ENCODE results near the gene FIS1.
"Not testable (repeated sequence)": the region's sequence is repeated elsewhere in the genome, so short reads cannot be mapped to it uniquely, and the experiment has no call there.

FIS1 gene

GRCh38 chr7:101265622-101266516, 21.0 kb upstream of the FIS1 start:
- Histone ChIP-seq H4K8ac (ENCODE audit: low read depth, low read length) (no peak overlapping the region), H3K23ac (ENCODE audit: low read length) (no peak overlapping the region), H2AK5ac (ENCODE audit: low read length) (no peak overlapping the region), H3K79me1 (ENCODE audit: low read length) (no peaks in the 10 kb centered on the region), H3K14ac (ENCODE audit: low read length) (no peak overlapping the region), H3K9me3 (ENCODE audit: insufficient read depth, low read depth, low read length) (no peaks in the 10 kb centered on the region), H3K4me2 (ENCODE audit: low read length) (no peak overlapping the region), H3K18ac (ENCODE audit: low read length) (no peak overlapping the region), H3K4me1 (ENCODE audit: control insufficient read depth in 1 of 2, insufficient read depth in 2 of 2, low read length in 2 of 2) (no peaks in the 10 kb centered on the region), H2AFZ (ENCODE audit: insufficient read depth, low read length, poor library complexity) (no peak overlapping the region), H3K36me3 (ENCODE audit: control insufficient read depth in 1 of 2, insufficient read depth in 2 of 2, low read length in 2 of 2) (no peaks in the 10 kb centered on the region), H3K27ac (ENCODE audit: low read depth, low read length) (no peak overlapping the region), H4K91ac (ENCODE audit: low read depth, low read length) (no peak overlapping the region), H2BK5ac (ENCODE audit: low read depth, low read length, poor library complexity) (no peak overlapping the region), H3K4ac (ENCODE audit: low read depth, low read length) (no peak overlapping the region), H3K79me2 (ENCODE audit: control insufficient read depth, insufficient read depth, low read length, poor library complexity) (no peaks in the 10 kb centered on the region), H2BK120ac (ENCODE audit: insufficient read depth, low read length, poor library complexity) (no peak overlapping the region), H4K12ac (ENCODE audit: low read depth, low read length) (no peak overlapping the region), H3K4me3 (ENCODE audit: low read depth, low read length) (no peak overlapping the region), H2BK12ac (ENCODE audit: low read length) (no peak overlapping the region), H3K27me3 (ENCODE audit: insufficient read depth, low read length) (no peaks in the 10 kb centered on the region), H3K9ac (ENCODE audit: low read length) (no peak overlapping the region)
- DNase-seq, result no peak
- no CpG with 5 or more reads among the region's 17 CpGs for WGBS (ENCODE audit: extremely low coverage, insufficient coverage, insufficient read length)

- not testable (repeated sequence) for H3K9me3 ChIP-seq (ENCODE audit: insufficient read depth, low read depth, low read length); H3K27ac ChIP-seq (ENCODE audit: low read depth, low read length); H3K36me3 ChIP-seq (ENCODE audit: control insufficient read depth in 1 of 2, insufficient read depth in 2 of 2, low read length in 2 of 2); H4K8ac ChIP-seq (ENCODE audit: low read depth, low read length); H3K4me2 ChIP-seq (ENCODE audit: low read length); H2BK5ac ChIP-seq (ENCODE audit: low read depth, low read length, poor library complexity); H3K14ac ChIP-seq (ENCODE audit: low read length); H4K91ac ChIP-seq (ENCODE audit: low read depth, low read length); H2BK120ac ChIP-seq (ENCODE audit: insufficient read depth, low read length, poor library complexity); H3K4me3 ChIP-seq (ENCODE audit: low read depth, low read length); H2AFZ ChIP-seq (ENCODE audit: insufficient read depth, low read length, poor library complexity); H3K4me1 ChIP-seq (ENCODE audit: control insufficient read depth in 1 of 2, insufficient read depth in 2 of 2, low read length in 2 of 2); H3K4ac ChIP-seq (ENCODE audit: low read depth, low read length); H3K79me1 ChIP-seq (ENCODE audit: low read length); H3K27me3 ChIP-seq (ENCODE audit: insufficient read depth, low read length); H2BK12ac ChIP-seq (ENCODE audit: low read length); H3K18ac ChIP-seq (ENCODE audit: low read length); H3K9ac ChIP-seq (ENCODE audit: low read length); H2AK5ac ChIP-seq (ENCODE audit: low read length); H3K23ac ChIP-seq (ENCODE audit: low read length); H4K12ac ChIP-seq (ENCODE audit: low read depth, low read length); H3K79me2 ChIP-seq (ENCODE audit: control insufficient read depth, insufficient read depth, low read length, poor library complexity); DNase-seq
- WGBS (ENCODE audit: extremely low coverage, insufficient coverage, insufficient read length), result no CpG with 5 or more reads among the region's 6 CpGs
Measured at GRCh38 chr7:101264102-101264706, 19.3 kb upstream of the FIS1 start.

DNA sequence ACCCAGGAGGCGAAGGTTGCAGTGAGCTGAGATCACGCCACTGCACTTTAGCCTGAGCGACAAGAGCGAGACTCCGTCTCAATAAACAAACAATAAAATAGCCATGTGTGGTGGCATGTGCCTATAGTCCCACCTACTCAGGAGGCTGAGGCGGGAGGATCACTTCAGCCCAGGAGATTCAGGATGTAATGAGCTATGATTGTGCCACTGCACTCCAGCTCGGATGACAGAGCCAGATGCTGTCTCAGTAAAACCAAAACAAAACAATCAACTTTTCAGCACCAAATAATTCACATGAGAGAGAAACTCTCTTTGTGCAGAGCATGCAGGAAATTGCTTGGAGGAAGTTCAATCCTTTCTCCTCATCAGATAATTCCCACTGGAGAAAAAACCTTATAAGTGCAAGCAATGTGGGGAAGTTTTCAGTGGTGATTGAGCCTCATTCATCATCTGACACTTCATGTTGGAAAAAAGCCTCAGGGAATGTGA, 13.4 kb upstream of the FIS1 start:
- Histone ChIP-seq H3K4me1 (ENCODE audit: control insufficient read depth in 1 of 2, insufficient read depth in 2 of 2, low read length in 2 of 2) (no peaks in the 10 kb centered on the region), H2BK120ac (ENCODE audit: insufficient read depth, low read length, poor library complexity) (no peak overlapping the region), H3K4me2 (ENCODE audit: low read length) (no peak overlapping the region), H3K23ac (ENCODE audit: low read length) (no peak overlapping the region), H3K4me3 (ENCODE audit: low read depth, low read length) (no peak overlapping the region), H3K4ac (ENCODE audit: low read depth, low read length) (no peak overlapping the region), H3K14ac (ENCODE audit: low read length) (no peak overlapping the region), H3K9me3 (ENCODE audit: insufficient read depth, low read depth, low read length) (no peaks in the 10 kb centered on the region), H3K27ac (ENCODE audit: low read depth, low read length) (no peak overlapping the region), H3K27me3 (ENCODE audit: insufficient read depth, low read length) (no peaks in the 10 kb centered on the region), H2BK5ac (ENCODE audit: low read depth, low read length, poor library complexity) (no peak overlapping the region), H3K36me3 (ENCODE audit: control insufficient read depth in 1 of 2, insufficient read depth in 2 of 2, low read length in 2 of 2) (no peaks in the 10 kb centered on the region), H3K79me1 (ENCODE audit: low read length) (no peaks in the 10 kb centered on the region), H3K18ac (ENCODE audit: low read length) (no peak overlapping the region), H3K9ac (ENCODE audit: low read length) (no peak overlapping the region), H4K8ac (ENCODE audit: low read depth, low read length) (no peak overlapping the region), H2AK5ac (ENCODE audit: low read length) (no peak overlapping the region), H4K12ac (ENCODE audit: low read depth, low read length) (no peak overlapping the region), H2BK12ac (ENCODE audit: low read length) (no peak overlapping the region), H3K79me2 (ENCODE audit: control insufficient read depth, insufficient read depth, low read length, poor library complexity) (no peaks in the 10 kb centered on the region), H2AFZ (ENCODE audit: insufficient read depth, low read length, poor library complexity) (no peak overlapping the region), H4K91ac (ENCODE audit: low read depth, low read length) (no peak overlapping the region)
- no peak for DNase-seq
- no CpG with 5 or more reads among the region's 7 CpGs for WGBS (ENCODE audit: extremely low coverage, insufficient coverage, insufficient read length)

DNA sequence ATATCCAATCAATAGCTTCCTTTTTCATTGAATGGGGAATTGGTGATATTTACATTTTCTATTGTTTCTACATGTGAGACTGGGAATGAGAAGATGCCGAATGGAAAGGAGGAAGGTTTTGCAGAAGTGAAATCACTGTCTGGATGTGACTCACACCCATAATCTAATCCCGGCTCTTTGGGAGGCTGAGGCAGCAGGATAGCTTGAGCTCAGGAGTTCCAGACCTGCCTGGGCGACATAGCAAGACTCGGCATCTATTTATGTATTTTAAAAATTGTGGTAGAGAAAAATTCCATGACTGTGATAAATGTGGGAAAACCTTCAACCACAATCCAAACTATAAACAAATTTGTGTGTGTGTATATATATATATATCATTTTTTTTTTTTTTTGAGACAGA, 10.9 kb upstream of the FIS1 start:
- H3K4ac ChIP-seq (ENCODE audit: low read depth, low read length), result no peak overlapping the region

More for the DNA sequence above, 10.9 kb upstream of the FIS1 start:
- H3K27ac ChIP-seq (ENCODE audit: low read depth, low read length), result no peak overlapping the region
- no peaks in the 10 kb centered on the region for H3K27me3 ChIP-seq (ENCODE audit: insufficient read depth, low read length)
- DNase-seq, result peak in 1 of 2 donors; percentile 45
- H3K79me1 ChIP-seq (ENCODE audit: low read length), result peaks cover 4% of the 10 kb centered on the region
- no peak overlapping the region for H3K4me2 ChIP-seq (ENCODE audit: low read length)
- H3K23ac ChIP-seq (ENCODE audit: low read length), result no peak overlapping the region
- no peak overlapping the region for H2BK120ac ChIP-seq (ENCODE audit: insufficient read depth, low read length, poor library complexity)
- H3K4me3 ChIP-seq (ENCODE audit: low read depth, low read length), result no peak overlapping the region
- no peak overlapping the region for H4K8ac ChIP-seq (ENCODE audit: low read depth, low read length)
- H2AK5ac ChIP-seq (ENCODE audit: low read length), result no peak overlapping the region
- H4K12ac ChIP-seq (ENCODE audit: low read depth, low read length), result no peak overlapping the region
- no peak overlapping the region for H2BK12ac ChIP-seq (ENCODE audit: low read length)
- H3K9ac ChIP-seq (ENCODE audit: low read length), result no peak overlapping the region
- no peak overlapping the region for H4K91ac ChIP-seq (ENCODE audit: low read depth, low read length)
- no peak overlapping the region for H2AFZ ChIP-seq (ENCODE audit: insufficient read depth, low read length, poor library complexity)
- H3K36me3 ChIP-seq (ENCODE audit: control insufficient read depth in 1 of 2, insufficient read depth in 2 of 2, low read length in 2 of 2), result no peaks in the 10 kb centered on the region
- WGBS (ENCODE audit: extremely low coverage, insufficient coverage, insufficient read length), result no CpG with 5 or more reads among the region's 4 CpGs
- no peak overlapping the region for H3K14ac ChIP-seq (ENCODE audit: low read length)
- no peaks in the 10 kb centered on the region for H3K9me3 ChIP-seq (ENCODE audit: insufficient read depth, low read depth, low read length)
- no peak overlapping the region for H3K18ac ChIP-seq (ENCODE audit: low read length)
- H3K79me2 ChIP-seq (ENCODE audit: control insufficient read depth, insufficient read depth, low read length, poor library complexity), result peaks cover 4% of the 10 kb centered on the region
- peaks cover 3 to 4% of the 10 kb centered on the region in 2 experiments for H3K4me1 ChIP-seq (ENCODE audit: control insufficient read depth in 1 of 2, insufficient read depth in 2 of 2, low read length in 2 of 2)
- H2BK5ac ChIP-seq (ENCODE audit: low read depth, low read length, poor library complexity), result no peak overlapping the region
